ENCODE results near the gene DNAJB11.
A peak's percentile ranks its signal among the peaks of the same experiment; 100 is the strongest.

Gene DNAJB11

GRCh38 chr3:186596568-186597287 is 26.2 kb downstream of the DNAJB11 start:
- DNase-seq (ENCODE audit: low read depth): no peak

- no peak for DNase-seq (ENCODE audit: low read depth)
Observed at GRCh38 chr3:186598108-186598784, 27.7 kb downstream of the DNAJB11 start.

- no peak for DNase-seq (ENCODE audit: low read depth)
Observed at GRCh38 chr3:186598794-186599141, 28.2 kb downstream of the DNAJB11 start.

- DNase-seq (ENCODE audit: low read depth): no peak
Observed at GRCh38 chr3:186599142-186599784, 28.7 kb downstream of the DNAJB11 start.

- DNase-seq (ENCODE audit: low read depth): no peak
Observed at GRCh38 chr3:186599785-186600166, 29.3 kb downstream of the DNAJB11 start.

GRCh38 chr3:186600896-186601295 is 30.4 kb downstream of the DNAJB11 start:
- no peak for DNase-seq (ENCODE audit: low read depth)

- no peak for DNase-seq (ENCODE audit: low read depth)
Observed at GRCh38 chr3:186603159-186603558, 32.6 kb downstream of the DNAJB11 start.

- no peak for DNase-seq (ENCODE audit: low read depth)
Observed at GRCh38 chr3:186605078-186605477, 34.6 kb downstream of the DNAJB11 start.

- DNase-seq (ENCODE audit: low read depth): no peak
Observed at GRCh38 chr3:186605561-186606545, 35.3 kb downstream of the DNAJB11 start.

- no peak for DNase-seq (ENCODE audit: low read depth)
Observed at GRCh38 chr3:186608624-186609215, 38.2 kb downstream of the DNAJB11 start.

- no peak for DNase-seq (ENCODE audit: low read depth)
Observed at GRCh38 chr3:186609247-186609868, 38.8 kb downstream of the DNAJB11 start.

GRCh38 chr3:186612065-186612464 is 41.5 kb downstream of the DNAJB11 start:
- DNase-seq (ENCODE audit: low read depth): no peak

- DNase-seq (ENCODE audit: low read depth): no peak
Observed at GRCh38 chr3:186612721-186613636, 42.5 kb downstream of the DNAJB11 start, which contains the start of gene AHSG. TSS of gene AHSG (plus strand) at chr3:186613060. CDS start at chr3:186613142, 82 bp downstream.

- no peak for DNase-seq (ENCODE audit: low read depth)
Observed at GRCh38 chr3:186613637-186614265, 43.2 kb downstream of the DNAJB11 start.

GRCh38 chr3:186614266-186614596 is 43.7 kb downstream of the DNAJB11 start:
- DNase-seq (ENCODE audit: low read depth): no peak

GRCh38 chr3:186614597-186615483 is 44.3 kb downstream of the DNAJB11 start:
- DNase-seq (ENCODE audit: low read depth): peak; percentile 67

- DNase-seq (ENCODE audit: low read depth): no peak
Observed at GRCh38 chr3:186616299-186616617, 45.7 kb downstream of the DNAJB11 start.

- DNase-seq (ENCODE audit: low read depth): peak; percentile 79
Observed at GRCh38 chr3:186617036-186617946, 46.8 kb downstream of the DNAJB11 start.

Measured in activated T-cell treated with anti-CD3 and anti-CD28 coated beads for 24 hours (primary cell).